DMS79 (cell line): ENCODE results near the gene TVP23A.
"Not testable (repeated sequence)": the region's sequence is repeated elsewhere in the genome, so short reads cannot be mapped to it uniquely, and the experiment has no call there.

Experiments
- DNase-seq: peaks from one replicate; lab custom pipeline; 2025; lab: John Stamatoyannopoulos, UW

The TVP23A gene

GRCh38 chr16:10744370-10745030 lies 74.1 kb downstream of the TVP23A start:
- DNase-seq, result no peak

- peak; percentile 90 for DNase-seq
Measured at GRCh38 chr16:10743610-10744369, 74.8 kb downstream of the TVP23A start, which contains the start of gene NUBP1. Gene NUBP1 (plus strand): TSS chr16:10743842. CDS start chr16:10743864, 22 bp downstream.

GRCh38 chr16:10743227-10743609 lies 75.4 kb downstream of the TVP23A start:
- no peak for DNase-seq

- no peak for DNase-seq
Measured at GRCh38 chr16:10741844-10742243, 76.8 kb downstream of the TVP23A start.

GRCh38 chr16:10741249-10741648 lies 77.3 kb downstream of the TVP23A start:
- DNase-seq, result not testable (repeated sequence)

- DNase-seq, result no peak
Measured at GRCh38 chr16:10740845-10741208, 77.8 kb downstream of the TVP23A start.

DNA sequence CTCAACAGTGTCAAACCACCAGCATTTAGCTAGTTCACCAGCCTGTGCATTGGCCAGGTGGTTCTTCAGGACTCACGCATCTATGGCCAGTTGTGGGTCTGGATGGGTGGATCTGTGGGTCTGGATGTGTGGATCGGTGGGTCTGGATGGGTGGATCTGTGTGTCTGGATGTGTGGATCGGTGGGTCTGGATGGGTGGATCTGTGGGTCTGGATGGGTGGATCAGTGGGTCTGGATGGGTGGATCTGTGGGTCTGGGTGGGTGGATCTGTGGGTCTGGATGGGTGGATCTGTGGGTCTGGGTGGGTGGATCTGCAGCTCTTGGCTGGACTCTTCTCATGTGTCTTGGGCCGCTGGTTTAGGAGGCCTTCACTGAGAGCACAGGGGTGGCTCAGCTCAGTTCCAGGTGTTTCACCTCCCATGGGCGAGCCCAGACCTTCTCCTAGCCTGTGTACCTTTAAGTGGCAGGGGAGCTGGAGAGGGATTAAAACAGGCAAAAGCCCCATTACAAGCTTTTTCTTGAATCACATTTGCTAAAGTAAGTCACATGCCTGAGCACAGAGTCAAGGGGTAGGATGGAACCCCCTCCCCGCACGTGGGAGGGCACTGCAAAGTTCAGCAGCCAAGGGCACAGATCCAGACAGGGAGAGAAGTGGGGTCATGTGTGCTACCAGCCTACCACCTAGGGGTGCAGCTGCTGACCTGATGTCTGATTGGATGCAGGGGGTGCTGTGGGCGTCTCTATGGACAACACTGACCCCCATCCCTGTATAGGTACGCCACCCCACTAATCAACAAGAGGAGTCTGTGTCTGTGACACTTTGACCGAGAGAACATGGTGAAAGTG lies 78.4 kb downstream of the TVP23A start:
- no peak for DNase-seq

DNA sequence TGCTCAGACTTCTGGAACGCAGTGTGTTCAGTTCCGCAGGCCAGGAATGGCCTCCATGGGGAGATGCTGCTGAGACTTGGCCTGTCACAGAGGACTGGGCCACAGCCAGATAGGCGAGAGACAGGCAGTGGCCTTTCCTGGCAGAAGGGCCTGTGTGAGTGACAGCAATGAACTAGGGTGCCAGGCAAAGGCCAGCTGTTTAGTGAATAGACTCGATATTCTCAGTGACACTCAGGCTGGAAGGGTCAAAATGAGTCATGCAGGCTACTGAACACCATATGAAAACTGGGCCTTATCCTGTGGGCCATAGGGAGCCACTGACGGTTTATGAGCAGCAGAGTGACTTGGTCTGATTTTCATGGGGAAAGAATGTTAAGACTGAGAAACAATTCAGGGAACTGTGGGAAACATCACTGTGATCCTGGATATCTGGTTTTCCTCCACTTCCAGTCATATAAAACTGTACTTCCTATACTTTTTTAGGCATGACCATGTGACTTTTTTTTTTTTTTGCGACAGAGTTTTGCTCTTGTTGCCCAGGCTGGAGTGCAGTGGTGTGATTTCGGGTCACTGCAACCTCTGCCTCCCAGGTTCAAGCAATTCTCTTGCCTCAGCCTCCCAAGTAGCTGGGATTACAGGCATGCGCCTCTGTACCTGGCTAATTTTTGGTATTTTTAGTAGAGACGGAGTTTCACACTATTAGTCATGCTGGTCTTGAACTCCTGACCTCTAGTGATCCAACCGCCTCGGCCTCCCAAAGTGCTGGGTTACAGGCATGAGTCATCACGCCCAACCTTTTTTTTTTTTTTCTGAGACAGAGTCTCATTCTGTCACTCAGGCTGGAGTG lies 80.1 kb downstream of the TVP23A start:
- DNase-seq, result no peak

DNA sequence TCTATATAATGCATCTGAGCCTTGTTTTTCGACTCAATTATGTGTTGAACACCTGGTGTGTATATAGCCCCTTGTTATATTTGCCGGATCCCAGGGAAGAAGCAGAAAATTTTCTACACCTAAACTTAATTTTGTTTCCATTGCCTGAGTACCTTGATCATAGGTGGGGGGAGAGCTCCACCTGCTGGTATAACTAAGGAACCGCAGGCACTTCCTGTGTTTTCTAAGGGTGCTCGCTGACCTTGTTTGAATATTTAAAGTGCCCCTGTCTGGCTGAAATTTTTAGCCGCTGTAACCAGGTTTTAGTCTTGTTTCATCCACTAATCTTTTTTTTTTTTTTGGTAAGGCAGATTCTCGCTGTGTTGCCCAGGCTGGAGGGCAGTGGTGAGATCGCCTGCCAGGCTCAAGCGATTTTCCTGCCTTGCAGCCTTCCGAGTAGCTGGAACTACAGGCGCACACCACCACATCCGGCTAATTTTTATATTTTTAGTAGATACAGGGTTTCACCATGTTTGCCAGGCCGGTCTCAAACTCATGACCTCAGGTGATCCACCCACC lies 81.4 kb downstream of the TVP23A start:
- peak; percentile 43 for DNase-seq

GRCh38 chr16:10731790-10732189 lies 86.8 kb downstream of the TVP23A start:
- no peak for DNase-seq

DNA sequence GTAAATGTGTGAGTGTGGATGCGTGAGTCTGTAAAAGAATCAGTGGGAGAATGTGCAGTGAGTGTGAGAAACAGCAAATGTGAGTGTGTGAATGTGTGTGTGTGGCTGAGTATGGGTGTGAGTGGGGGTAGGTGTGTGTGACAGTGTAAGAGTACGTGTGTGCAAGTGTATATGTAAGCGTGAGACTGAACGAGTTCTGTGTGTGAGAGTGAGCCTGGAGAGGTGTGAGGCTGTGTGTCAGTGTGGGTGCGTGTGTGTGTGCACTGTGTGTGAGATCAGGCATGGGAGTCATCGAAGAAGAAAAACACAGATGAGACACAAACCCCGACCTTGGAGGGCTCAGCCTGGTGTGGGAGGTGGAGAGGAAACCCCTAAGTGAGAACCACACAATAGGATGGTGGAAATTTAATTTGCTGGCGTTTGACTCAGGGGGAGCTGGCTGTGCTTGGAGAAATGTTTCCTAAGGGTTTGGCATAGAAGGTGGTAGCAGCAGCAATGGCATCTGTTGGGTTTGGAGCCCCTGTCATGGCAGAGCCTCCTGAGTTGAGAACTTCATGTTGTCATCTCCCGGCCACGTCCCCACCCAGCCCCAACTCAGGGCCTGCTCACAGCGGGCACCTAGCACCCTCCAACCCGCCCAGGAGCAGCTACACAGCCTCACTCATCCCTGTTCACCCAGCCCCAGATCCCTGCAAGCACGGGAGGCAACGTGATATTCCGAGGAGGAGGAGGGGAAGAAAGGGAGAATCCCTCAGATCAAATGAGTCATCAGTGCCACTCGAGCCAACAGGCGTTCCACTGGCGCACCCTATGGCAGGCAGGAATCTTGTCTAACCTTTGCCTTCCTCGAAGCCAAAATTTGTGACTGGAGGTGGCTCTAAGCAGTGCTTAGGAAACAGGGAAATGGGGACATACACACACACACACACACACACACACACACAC lies 89.2 kb downstream of the TVP23A start:
- no peak for DNase-seq

GRCh38 chr16:10728003-10728887 lies 90.3 kb downstream of the TVP23A start:
- DNase-seq, result no peak
